Measurements from ENCODE around the gene SYS1. TPM values are rescaled to one million over a fixed set of nuclear protein-coding genes. Genes with fewer than 3 reads are reported as not detected.

SYS1 gene
- total and polyA plus RNA-seq, 2 of the 8 experiments (the other 6 are each of a cell fraction or from before 2014, with no cell fraction given) = 19.6 to 50.8 TPM

DNA sequence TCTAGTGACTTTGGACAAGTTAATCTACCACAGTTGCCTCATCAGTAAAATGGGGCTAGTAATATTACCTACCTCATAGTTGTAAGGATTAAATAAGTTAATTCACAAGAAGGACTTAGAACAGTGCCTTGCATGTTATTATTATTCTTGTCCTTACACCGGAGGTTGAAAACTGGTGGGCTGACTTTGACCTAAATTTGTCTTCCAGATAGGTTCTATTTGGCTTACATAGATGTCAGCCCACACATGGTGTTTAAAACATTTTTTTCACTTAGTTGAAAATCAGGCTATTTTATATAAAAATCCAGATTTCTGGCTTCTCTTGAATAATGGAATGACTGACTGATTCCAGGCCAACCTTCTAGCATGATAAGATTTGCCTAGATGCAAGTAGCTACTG is 3.2 kb downstream of the SYS1 start:
- Histone ChIP-seq H3K9ac (replicated peaks in 1 of 4; ENCODE audit: extremely low read depth in 1 of 4, low read depth in 3 of 4, low read length in 3 of 4) (no peak overlapping the region), H3K23ac (ENCODE audit: insufficient read length) (no peak overlapping the region), H3K4ac (replicated peaks; ENCODE audit: insufficient read length, low read depth, low read length) (no peak overlapping the region), H3K18ac (ENCODE audit: extremely low read depth, low read length) (no peak overlapping the region), H3K4me2 (ENCODE audit: insufficient read depth in 1 of 2, low read depth in 2 of 2, low read length in 2 of 2) (no peak overlapping the region), H2BK12ac (ENCODE audit: low read depth, low read length) (no peak overlapping the region), H3K79me2 (ENCODE audit: control insufficient read depth in 1 of 2, insufficient read depth in 2 of 2, low read length in 2 of 2) (peaks cover 0 to 13% of the 10 kb centered on the region in 2 experiments; a peak in 2 of 4 replicates), H2BK120ac (replicated peaks; ENCODE audit: low read depth, low read length) (no peak overlapping the region), H4K8ac (ENCODE audit: extremely low read depth, insufficient read depth, low read length) (no peak overlapping the region), H3K27ac (ENCODE audit: low read depth, low read length) (no peak overlapping the region), H3K4me3 (ENCODE audit: extremely low read depth in 1 of 4, insufficient read depth in 2 of 4, low read depth in 3 of 4, low read length in 4 of 4) (no peak overlapping the region), H2AFZ (ENCODE audit: low read length) (no peak overlapping the region), H2BK20ac (ENCODE audit: low read length) (no peak overlapping the region), H3K4me1 (replicated peaks in 1 of 4; ENCODE audit: control insufficient read depth in 3 of 4, insufficient read depth in 4 of 4, low read length in 3 of 4) (peaks cover 0 to 7% (median 4%) of the 10 kb centered on the region in 4 experiments; a peak in 6 of 7 replicates), H2AK5ac (ENCODE audit: low read depth, low read length) (no peak overlapping the region), H2BK15ac (ENCODE audit: low read length) (no peak overlapping the region), H3K36me3 (ENCODE audit: control insufficient read depth in 2 of 4, insufficient read depth in 4 of 4, low read length in 3 of 4) (peaks cover 3 to 12% (median 6%) of the 10 kb centered on the region in 4 experiments; a peak in 6 of 8 replicates), H2BK5ac (ENCODE audit: low read depth, low read length) (no peak overlapping the region), H3K56ac (replicated peaks; ENCODE audit: insufficient read length, low read depth, low read length) (no peak overlapping the region), H4K91ac (replicated peaks; ENCODE audit: insufficient read length, low read length) (no peak overlapping the region), H4K5ac (ENCODE audit: insufficient read length, low read depth, low read length) (no peak overlapping the region), H3K23me2 (ENCODE audit: low read depth, low read length) (peaks cover 7% of the 10 kb centered on the region), H4K20me1 (replicated peaks in 1 of 2; ENCODE audit: control insufficient read depth in 1 of 2, insufficient read depth in 2 of 2, low read length in 2 of 2) (peaks cover 0 to 8% of the 10 kb centered on the region in 2 experiments), H3K27me3 (replicated peaks in 1 of 4; ENCODE audit: control insufficient read depth in 3 of 4, extremely low read depth in 1 of 4, insufficient read depth in 3 of 4, low read length in 3 of 4) (no peaks in the 10 kb centered on the region), H3K9me3 (ENCODE audit: insufficient read depth in 2 of 2, low read depth in 1 of 2, low read length in 1 of 2) (no peaks in the 10 kb centered on the region), H3K14ac (ENCODE audit: insufficient read length) (no peak overlapping the region), H3K79me1 (ENCODE audit: low read depth, low read length) (peaks cover 6% of the 10 kb centered on the region; the same call in 1 of the 2 replicates)
- DNase-seq (ENCODE audit: low read depth in 1 of 2, low spot score in 2 of 2) (no peak), FAIRE-seq (no peak)
- 55% methylated on average over 1 of the region's 1 CpG; no CpG with 5 or more reads in 1 of the 2 experiments for WGBS, 2 experiments (ENCODE audit: extremely low coverage in 1 of 2, insufficient coverage in 1 of 2, insufficient read length in 1 of 2, insufficient replicate concordance in 2 of 2, low coverage in 1 of 2, low lambda C conversion rate in 2 of 2, missing lambda C conversion rate in 1 of 2)
- TF ChIP-seq BRCA1 (IDR thresholded peaks at IDR 0.05; ENCODE audit: low read depth, low read length) = no peak
- no peak for TF ChIP-seq MAFK (IDR thresholded peaks at IDR 0.05; ENCODE audit: low read depth, low read length)
- no peak for TF ChIP-seq POLR2A (IDR thresholded peaks at IDR 0.05; ENCODE audit: control extremely low read depth in 1 of 2, low read depth in 2 of 2, low read length in 2 of 2)
- no peak for TF ChIP-seq RXRA (IDR thresholded peaks at IDR 0.05; ENCODE audit: insufficient read depth, low read depth, low read length)
- no peak for TF ChIP-seq SUZ12 (IDR thresholded peaks at IDR 0.05; ENCODE audit: low read length)
- TF ChIP-seq, protein P1, sequence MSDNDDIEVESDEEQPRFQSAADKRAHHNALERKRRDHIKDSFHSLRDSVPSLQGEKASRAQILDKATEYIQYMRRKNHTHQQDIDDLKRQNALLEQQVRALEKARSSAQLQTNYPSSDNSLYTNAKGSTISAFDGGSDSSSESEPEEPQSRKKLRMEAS (IDR thresholded peaks at IDR 0.05) = no peak
- TF ChIP-seq CBX5 (IDR thresholded peaks at IDR 0.05; ENCODE audit: low read depth, low read length) = no peak
- TF ChIP-seq TBP (IDR thresholded peaks at IDR 0.05; ENCODE audit: low read depth, low read length) = no peak
- TF ChIP-seq ASH2L (IDR thresholded peaks at IDR 0.05; ENCODE audit: low read length) = no peak
- no peak for TF ChIP-seq NANOG (IDR thresholded peaks at IDR 0.05; ENCODE audit: insufficient read depth, low read depth, low read length, poor library complexity, severe bottlenecking)
- no peak for TF ChIP-seq CHD2 (IDR thresholded peaks at IDR 0.05; ENCODE audit: low read length)
- TF ChIP-seq CTBP2 (IDR thresholded peaks at IDR 0.05; ENCODE audit: borderline replicate concordance, insufficient read depth, insufficient read length, low read length) = no peak
- TF ChIP-seq CREB1 (IDR thresholded peaks at IDR 0.05) = no peak
- ChIA-PET POLR2A (ENCODE audit: partially characterized antibody) (interaction anchor here (1.3 to 13.2 kb wide), 3 partner anchors 8 to 50 kb away, joined by 3 to 113 read pairs (median 3); partner anchors contain the start of genes PIGT and SDC4), CTCF (ENCODE audit: partially characterized antibody) (interaction anchor here (0.8 to 11.9 kb wide), 12 partner anchors 11 to 405 kb away, joined by 3 to 186 read pairs (median 4); partner anchors contain the start of gene SDC4)

Data from H1 (cell line).